ENCODE measurements around the gene ARFRP1. TPM values are rescaled to one million over a fixed set of nuclear protein-coding genes. Genes with fewer than 3 reads are reported as not detected.

Gene ARFRP1
- total RNA-seq, 1 experiment from 2014 or later = 74.0 TPM

DNA sequence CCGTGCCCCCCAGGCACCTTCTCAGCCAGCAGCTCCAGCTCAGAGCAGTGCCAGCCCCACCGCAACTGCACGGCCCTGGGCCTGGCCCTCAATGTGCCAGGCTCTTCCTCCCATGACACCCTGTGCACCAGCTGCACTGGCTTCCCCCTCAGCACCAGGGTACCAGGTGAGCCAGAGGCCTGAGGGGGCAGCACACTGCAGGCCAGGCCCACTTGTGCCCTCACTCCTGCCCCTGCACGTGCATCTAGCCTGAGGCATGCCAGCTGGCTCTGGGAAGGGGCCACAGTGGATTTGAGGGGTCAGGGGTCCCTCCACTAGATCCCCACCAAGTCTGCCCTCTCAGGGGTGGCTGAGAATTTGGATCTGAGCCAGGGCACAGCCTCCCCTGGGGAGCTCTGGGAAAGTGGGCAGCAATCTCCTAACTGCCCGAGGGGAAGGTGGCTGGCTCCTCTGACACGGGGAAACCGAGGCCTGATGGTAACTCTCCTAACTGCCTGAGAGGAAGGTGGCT lies 10.4 kb downstream of the ARFRP1 start:
- H3K36me3 Mint-ChIP-seq (ENCODE audit: insufficient read depth, unreplicated experiment) = peaks cover 93% of the 10 kb centered on the region
- TF ChIP-seq, protein P1, sequence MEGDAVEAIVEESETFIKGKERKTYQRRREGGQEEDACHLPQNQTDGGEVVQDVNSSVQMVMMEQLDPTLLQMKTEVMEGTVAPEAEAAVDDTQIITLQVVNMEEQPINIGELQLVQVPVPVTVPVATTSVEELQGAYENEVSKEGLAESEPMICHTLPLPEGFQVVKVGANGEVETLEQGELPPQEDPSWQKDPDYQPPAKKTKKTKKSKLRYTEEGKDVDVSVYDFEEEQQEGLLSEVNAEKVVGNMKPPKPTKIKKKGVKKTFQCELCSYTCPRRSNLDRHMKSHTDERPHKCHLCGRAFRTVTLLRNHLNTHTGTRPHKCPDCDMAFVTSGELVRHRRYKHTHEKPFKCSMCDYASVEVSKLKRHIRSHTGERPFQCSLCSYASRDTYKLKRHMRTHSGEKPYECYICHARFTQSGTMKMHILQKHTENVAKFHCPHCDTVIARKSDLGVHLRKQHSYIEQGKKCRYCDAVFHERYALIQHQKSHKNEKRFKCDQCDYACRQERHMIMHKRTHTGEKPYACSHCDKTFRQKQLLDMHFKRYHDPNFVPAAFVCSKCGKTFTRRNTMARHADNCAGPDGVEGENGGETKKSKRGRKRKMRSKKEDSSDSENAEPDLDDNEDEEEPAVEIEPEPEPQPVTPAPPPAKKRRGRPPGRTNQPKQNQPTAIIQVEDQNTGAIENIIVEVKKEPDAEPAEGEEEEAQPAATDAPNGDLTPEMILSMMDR (IDR thresholded peaks at IDR 0.05; ENCODE audit: unreplicated experiment) = no peak
- no peaks in the 10 kb centered on the region for H3K9me3 Mint-ChIP-seq (ENCODE audit: low read depth, unreplicated experiment)
- BruUV-seq (replicated peaks) = no TSS peak
- intact Hi-C loops (cut with micrococcal nuclease; ENCODE audit: unreplicated experiment) = no loop called here
- DNase-seq = no peak
- peak overlapping the region; percentile 63 for H3K27ac Mint-ChIP-seq (ENCODE audit: unreplicated experiment)
- CTCF ChIA-PET = no interaction called here
- peaks cover 29% of the 10 kb centered on the region for H3K4me1 Mint-ChIP-seq (ENCODE audit: low read depth, unreplicated experiment)
- no peaks in the 10 kb centered on the region for H3K27me3 Mint-ChIP-seq (ENCODE audit: unreplicated experiment)
- H3K4me3 Mint-ChIP-seq (ENCODE audit: low read depth, unreplicated experiment) = no peak overlapping the region

DNA sequence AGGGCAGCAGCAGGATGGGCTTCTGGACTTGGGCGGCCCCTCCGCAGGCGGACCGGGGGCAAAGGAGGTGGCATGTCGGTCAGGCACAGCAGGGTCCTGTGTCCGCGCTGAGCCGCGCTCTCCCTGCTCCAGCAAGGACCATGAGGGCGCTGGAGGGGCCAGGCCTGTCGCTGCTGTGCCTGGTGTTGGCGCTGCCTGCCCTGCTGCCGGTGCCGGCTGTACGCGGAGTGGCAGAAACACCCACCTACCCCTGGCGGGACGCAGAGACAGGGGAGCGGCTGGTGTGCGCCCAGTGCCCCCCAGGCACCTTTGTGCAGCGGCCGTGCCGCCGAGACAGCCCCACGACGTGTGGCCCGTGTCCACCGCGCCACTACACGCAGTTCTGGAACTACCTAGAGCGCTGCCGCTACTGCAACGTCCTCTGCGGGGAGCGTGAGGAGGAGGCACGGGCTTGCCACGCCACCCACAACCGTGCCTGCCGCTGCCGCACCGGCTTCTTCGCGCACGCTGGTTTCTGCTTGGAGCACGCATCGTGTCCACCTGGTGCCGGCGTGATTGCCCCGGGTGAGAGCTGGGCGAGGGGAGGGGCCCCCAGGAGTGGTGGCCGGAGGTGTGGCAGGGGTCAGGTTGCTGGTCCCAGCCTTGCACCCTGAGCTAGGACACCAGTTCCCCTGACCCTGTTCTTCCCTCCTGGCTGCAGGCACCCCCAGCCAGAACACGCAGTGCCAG lies 11.0 kb downstream of the ARFRP1 start, which contains the start of gene TNFRSF6B:
TNFRSF6B (plus strand) TSS at position 25 of the 729 bp plus-strand sequence; CDS start at position 141, 116 bp downstream.
- H3K36me3 Mint-ChIP-seq (ENCODE audit: insufficient read depth, unreplicated experiment) = peaks cover 95% of the 10 kb centered on the region
- H3K27ac Mint-ChIP-seq (ENCODE audit: unreplicated experiment) = peak within 1 kb of the TSS; percentile 63
- CTCF ChIA-PET = no interaction called here
- H3K4me1 Mint-ChIP-seq (ENCODE audit: low read depth, unreplicated experiment) = peaks cover 35% of the 10 kb centered on the region
- no peaks in the 10 kb centered on the region for H3K27me3 Mint-ChIP-seq (ENCODE audit: unreplicated experiment)
- no peaks in the 10 kb centered on the region for H3K9me3 Mint-ChIP-seq (ENCODE audit: low read depth, unreplicated experiment)
- TF ChIP-seq, protein P1 (IDR thresholded peaks at IDR 0.05; ENCODE audit: unreplicated experiment) = no peak
- DNase-seq = no peak
- BruUV-seq (replicated peaks) = no TSS peak
- intact Hi-C loops (cut with micrococcal nuclease; ENCODE audit: unreplicated experiment) = no loop called here
- H3K4me3 Mint-ChIP-seq (ENCODE audit: low read depth, unreplicated experiment) = peak within 1 kb of the TSS; percentile 30

GRCh38 chr20:63696306-63696627 lies 11.5 kb downstream of the ARFRP1 start:
- BruUV-seq (replicated peaks) = no TSS peak
- TF ChIP-seq, protein P1 (IDR thresholded peaks at IDR 0.05; ENCODE audit: unreplicated experiment) = no peak
- peak overlapping the region; percentile 63 for H3K27ac Mint-ChIP-seq (ENCODE audit: unreplicated experiment)
- no peaks in the 10 kb centered on the region for H3K27me3 Mint-ChIP-seq (ENCODE audit: unreplicated experiment)
- intact Hi-C loops (cut with micrococcal nuclease; ENCODE audit: unreplicated experiment) = no loop called here
- DNase-seq = no peak
- H3K36me3 Mint-ChIP-seq (ENCODE audit: insufficient read depth, unreplicated experiment) = peaks cover 96% of the 10 kb centered on the region
- H3K4me3 Mint-ChIP-seq (ENCODE audit: low read depth, unreplicated experiment) = peak overlapping the region; percentile 30
- H3K9me3 Mint-ChIP-seq (ENCODE audit: low read depth, unreplicated experiment) = no peaks in the 10 kb centered on the region
- H3K4me1 Mint-ChIP-seq (ENCODE audit: low read depth, unreplicated experiment) = peaks cover 40% of the 10 kb centered on the region
- CTCF ChIA-PET = no interaction called here

DNA sequence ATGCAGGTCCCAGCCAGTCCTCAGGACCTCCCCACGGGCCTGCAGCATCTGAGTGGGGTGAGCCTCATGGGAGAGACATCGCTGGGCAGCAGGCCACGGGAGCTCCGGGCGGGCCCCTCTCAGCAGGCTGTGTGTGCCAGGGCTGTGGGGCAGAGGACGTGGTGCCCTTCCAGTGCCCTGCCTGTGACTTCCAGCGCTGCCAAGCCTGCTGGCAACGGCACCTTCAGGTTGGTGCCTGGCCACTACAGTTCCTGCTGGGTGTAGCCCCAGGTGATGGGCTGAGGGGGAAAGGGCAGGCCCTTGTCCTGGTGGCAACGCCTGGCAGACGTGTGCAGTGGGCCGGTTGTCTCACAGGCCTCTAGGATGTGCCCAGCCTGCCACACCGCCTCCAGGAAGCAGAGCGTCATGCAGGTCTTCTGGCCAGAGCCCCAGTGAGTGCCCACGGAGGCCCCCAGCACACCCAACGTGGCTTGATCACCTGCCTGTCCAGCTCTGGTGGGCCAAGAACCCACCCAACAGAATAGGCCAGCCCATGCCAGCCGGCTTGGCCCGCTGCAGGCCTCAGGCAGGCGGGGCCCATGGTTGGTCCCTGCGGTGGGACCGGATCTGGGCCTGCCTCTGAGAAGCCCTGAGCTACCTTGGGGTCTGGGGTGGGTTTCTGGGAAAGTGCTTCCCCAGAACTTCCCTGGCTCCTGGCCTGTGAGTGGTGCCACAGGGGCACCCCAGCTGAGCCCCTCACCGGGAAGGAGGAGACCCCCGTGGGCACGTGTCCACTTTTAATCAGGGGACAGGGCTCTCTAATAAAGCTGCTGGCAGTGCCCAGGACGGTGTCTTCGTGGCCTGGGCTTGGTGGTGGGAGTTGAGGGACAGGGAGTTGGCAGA lies 12.1 kb downstream of the ARFRP1 start:
- Mint-ChIP-seq H3K4me3 (ENCODE audit: low read depth, unreplicated experiment) (no peak overlapping the region), H3K27me3 (ENCODE audit: unreplicated experiment) (no peaks in the 10 kb centered on the region), H3K36me3 (ENCODE audit: insufficient read depth, unreplicated experiment) (peaks cover 96% of the 10 kb centered on the region), H3K27ac (ENCODE audit: unreplicated experiment) (peak overlapping the region; percentile 63), H3K9me3 (ENCODE audit: low read depth, unreplicated experiment) (no peaks in the 10 kb centered on the region), H3K4me1 (ENCODE audit: low read depth, unreplicated experiment) (peaks cover 44% of the 10 kb centered on the region)
- DNase-seq = no peak
- TF ChIP-seq, protein P1 (IDR thresholded peaks at IDR 0.05; ENCODE audit: unreplicated experiment) = no peak
- BruUV-seq (replicated peaks) = no TSS peak
- CTCF ChIA-PET = no interaction called here
- intact Hi-C loops (cut with micrococcal nuclease; ENCODE audit: unreplicated experiment) = no loop called here
